Measurements from ENCODE around the gene RASL10B.

The RASL10B gene

GRCh38 chr17:35692512-35693210, 38.8 kb upstream of the RASL10B start:
- Histone ChIP-seq H3K27ac (replicated peaks) (no peak overlapping the region), H3K27me3 (ENCODE audit: insufficient read depth, poor library complexity, severe bottlenecking) (no peaks in the 10 kb centered on the region), H3K4me3 (replicated peaks; ENCODE audit: insufficient read depth, low read length) (no peak overlapping the region)
- TF ChIP-seq, protein P1, sequence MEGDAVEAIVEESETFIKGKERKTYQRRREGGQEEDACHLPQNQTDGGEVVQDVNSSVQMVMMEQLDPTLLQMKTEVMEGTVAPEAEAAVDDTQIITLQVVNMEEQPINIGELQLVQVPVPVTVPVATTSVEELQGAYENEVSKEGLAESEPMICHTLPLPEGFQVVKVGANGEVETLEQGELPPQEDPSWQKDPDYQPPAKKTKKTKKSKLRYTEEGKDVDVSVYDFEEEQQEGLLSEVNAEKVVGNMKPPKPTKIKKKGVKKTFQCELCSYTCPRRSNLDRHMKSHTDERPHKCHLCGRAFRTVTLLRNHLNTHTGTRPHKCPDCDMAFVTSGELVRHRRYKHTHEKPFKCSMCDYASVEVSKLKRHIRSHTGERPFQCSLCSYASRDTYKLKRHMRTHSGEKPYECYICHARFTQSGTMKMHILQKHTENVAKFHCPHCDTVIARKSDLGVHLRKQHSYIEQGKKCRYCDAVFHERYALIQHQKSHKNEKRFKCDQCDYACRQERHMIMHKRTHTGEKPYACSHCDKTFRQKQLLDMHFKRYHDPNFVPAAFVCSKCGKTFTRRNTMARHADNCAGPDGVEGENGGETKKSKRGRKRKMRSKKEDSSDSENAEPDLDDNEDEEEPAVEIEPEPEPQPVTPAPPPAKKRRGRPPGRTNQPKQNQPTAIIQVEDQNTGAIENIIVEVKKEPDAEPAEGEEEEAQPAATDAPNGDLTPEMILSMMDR (IDR thresholded peaks at IDR 0.05; ENCODE audit: insufficient read depth, low read length): no peak
- no peak for TF ChIP-seq REST (IDR thresholded peaks at IDR 0.05; ENCODE audit: insufficient replicate concordance, low read depth)
- DNase-seq (ENCODE audit: low read depth in 1 of 2, low spot score in 1 of 2): no peak

DNA sequence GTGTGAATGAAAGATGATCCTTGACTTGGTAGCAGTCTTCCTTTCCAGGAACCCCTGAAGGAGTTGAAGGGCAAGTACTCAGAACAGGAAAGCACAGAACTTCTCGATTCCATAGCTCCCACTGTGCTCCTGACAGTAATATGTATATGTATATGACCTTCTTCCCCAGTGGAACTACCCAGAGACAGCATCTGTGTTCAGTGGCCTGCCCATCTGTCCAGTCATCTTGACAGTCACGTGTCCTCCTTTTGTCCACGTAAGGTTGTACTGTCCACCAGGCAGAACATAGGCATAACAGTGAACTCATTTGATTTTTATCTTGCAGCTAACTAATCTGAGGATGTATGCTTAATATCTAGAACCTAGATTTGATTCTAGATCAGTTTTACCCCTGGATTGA, 37.8 kb upstream of the RASL10B start:
- H3K27me3 ChIP-seq (ENCODE audit: insufficient read depth, poor library complexity, severe bottlenecking): no peaks in the 10 kb centered on the region
- TF ChIP-seq SPI1 (IDR thresholded peaks at IDR 0.05; ENCODE audit: borderline replicate concordance, low read depth) (no peak), REST (IDR thresholded peaks at IDR 0.05; ENCODE audit: insufficient replicate concordance, low read depth) (no peak), GABPA (IDR thresholded peaks at IDR 0.05; ENCODE audit: low read depth) (no peak), POLR2AphosphoS5 (IDR thresholded peaks at IDR 0.05; ENCODE audit: low read depth) (no peak)
- TF ChIP-seq, protein P1 (IDR thresholded peaks at IDR 0.05; ENCODE audit: insufficient read depth, low read length): no peak
- no peak for DNase-seq (ENCODE audit: low read depth in 1 of 2, low spot score in 1 of 2)
- H3K4me3 ChIP-seq (replicated peaks; ENCODE audit: insufficient read depth, low read length): no peak overlapping the region
- no peak overlapping the region for H3K27ac ChIP-seq (replicated peaks)

- Histone ChIP-seq H3K27ac (replicated peaks) (no peak overlapping the region), H3K4me3 (replicated peaks; ENCODE audit: insufficient read depth, low read length) (no peak overlapping the region), H3K27me3 (ENCODE audit: insufficient read depth, poor library complexity, severe bottlenecking) (no peaks in the 10 kb centered on the region)
- DNase-seq (ENCODE audit: low read depth in 1 of 2, low spot score in 1 of 2): no peak
- TF ChIP-seq SPI1 (IDR thresholded peaks at IDR 0.05; ENCODE audit: borderline replicate concordance, low read depth) (no peak), POLR2AphosphoS5 (IDR thresholded peaks at IDR 0.05; ENCODE audit: low read depth) (no peak), REST (IDR thresholded peaks at IDR 0.05; ENCODE audit: insufficient replicate concordance, low read depth) (no peak), GABPA (IDR thresholded peaks at IDR 0.05; ENCODE audit: low read depth) (no peak)
- TF ChIP-seq, protein P1 (IDR thresholded peaks at IDR 0.05; ENCODE audit: insufficient read depth, low read length): no peak
Measured at GRCh38 chr17:35694906-35695305, 36.5 kb upstream of the RASL10B start.

All from HL-60 (cell line).